Germinal center (tissue), 1 donor: ENCODE results near the gene TRIM50.
"Not testable (repeated sequence)": the region's sequence is repeated elsewhere in the genome, so short reads cannot be mapped to it uniquely, and the experiment has no call there.

ENCODE experiments used
- DNase-seq: peaks from one replicate; pipeline ENCODE4 v3.0.0; 2012; ENCODE audit warnings: mixed read lengths, low spot score

TRIM50 gene

DNA sequence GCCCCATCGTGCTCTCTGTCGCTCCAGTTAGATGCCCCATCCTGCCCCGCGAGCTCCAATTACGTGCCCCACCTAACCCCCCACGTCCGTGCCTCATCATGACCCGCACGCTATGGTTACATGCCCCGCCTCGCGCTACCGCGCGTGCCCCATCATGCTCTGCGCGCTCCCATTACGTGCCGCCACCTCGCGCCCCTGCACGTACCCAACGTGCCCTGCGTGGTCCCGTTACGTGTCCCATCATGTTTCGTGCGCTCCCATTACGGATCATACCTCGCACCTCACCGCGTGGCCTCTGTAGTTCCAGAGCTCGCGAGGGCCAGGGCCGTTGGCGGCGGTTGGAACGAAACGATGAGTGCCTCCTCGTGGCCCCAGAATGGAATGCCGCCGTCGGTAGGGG lies at the start of gene TRIM50, which contains the start of gene FKBP6:
Gene TRIM50 (minus strand): TSS at position 161 of the 400 bp plus-strand sequence. CDS start 3,295 bp downstream, outside the sequence.
Gene FKBP6 (plus strand): TSS at position 240 of the 400 bp plus-strand sequence. CDS start 268 bp downstream, outside the sequence.
- DNase-seq, result not testable (repeated sequence)

GRCh38 chr7:73376671-73377412 lies 49.0 kb upstream of the TRIM50 start:
- no peak for DNase-seq

GRCh38 chr7:73376262-73376661 lies 48.4 kb upstream of the TRIM50 start:
- DNase-seq, result not testable (repeated sequence)

GRCh38 chr7:73373741-73374140 lies 45.9 kb upstream of the TRIM50 start:
- no peak for DNase-seq

DNA sequence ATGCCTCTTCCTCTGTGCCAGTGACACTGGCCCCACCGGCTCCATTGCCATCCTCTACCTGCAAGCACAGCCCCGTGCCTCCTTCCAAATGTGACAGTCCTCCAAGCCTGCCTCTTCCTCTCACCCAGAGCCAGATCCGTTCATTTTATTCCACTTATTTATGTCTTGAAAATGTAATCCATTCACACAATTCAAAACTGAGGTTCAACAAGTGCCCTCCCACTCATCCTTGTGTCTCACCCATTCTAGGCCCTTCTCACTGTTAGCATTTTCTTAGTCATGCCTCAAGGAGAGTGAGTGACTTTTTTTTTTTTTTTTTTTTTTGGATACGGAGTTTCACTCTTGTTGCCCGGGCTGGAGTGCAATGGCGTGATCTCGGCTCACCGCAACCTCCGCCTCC lies 41.7 kb upstream of the TRIM50 start:
- no peak for DNase-seq

GRCh38 chr7:73369009-73369408 lies 41.1 kb upstream of the TRIM50 start:
- DNase-seq, result no peak

GRCh38 chr7:73366990-73367389 lies 39.1 kb upstream of the TRIM50 start:
- no peak for DNase-seq

DNA sequence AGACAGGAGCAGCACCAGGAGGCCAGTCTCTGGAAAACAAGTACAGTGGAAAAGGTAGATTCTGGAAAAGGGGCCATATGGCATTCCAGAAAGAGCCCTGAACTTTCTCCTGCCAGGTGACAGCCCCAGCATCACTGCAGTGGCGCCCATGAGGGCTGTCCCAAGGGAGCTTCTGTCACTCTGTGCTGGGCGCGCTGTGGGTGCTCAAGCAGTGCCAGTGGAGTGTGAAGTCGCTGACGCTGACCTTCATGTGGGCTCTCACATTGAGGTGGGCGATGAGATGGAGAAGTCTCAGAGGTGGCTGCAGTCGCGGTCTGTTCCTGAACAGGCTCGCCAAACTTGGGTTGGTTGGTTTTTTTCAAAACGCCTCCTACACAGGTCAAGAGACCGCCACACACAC lies 38.2 kb upstream of the TRIM50 start:
- DNase-seq, result no peak

DNA sequence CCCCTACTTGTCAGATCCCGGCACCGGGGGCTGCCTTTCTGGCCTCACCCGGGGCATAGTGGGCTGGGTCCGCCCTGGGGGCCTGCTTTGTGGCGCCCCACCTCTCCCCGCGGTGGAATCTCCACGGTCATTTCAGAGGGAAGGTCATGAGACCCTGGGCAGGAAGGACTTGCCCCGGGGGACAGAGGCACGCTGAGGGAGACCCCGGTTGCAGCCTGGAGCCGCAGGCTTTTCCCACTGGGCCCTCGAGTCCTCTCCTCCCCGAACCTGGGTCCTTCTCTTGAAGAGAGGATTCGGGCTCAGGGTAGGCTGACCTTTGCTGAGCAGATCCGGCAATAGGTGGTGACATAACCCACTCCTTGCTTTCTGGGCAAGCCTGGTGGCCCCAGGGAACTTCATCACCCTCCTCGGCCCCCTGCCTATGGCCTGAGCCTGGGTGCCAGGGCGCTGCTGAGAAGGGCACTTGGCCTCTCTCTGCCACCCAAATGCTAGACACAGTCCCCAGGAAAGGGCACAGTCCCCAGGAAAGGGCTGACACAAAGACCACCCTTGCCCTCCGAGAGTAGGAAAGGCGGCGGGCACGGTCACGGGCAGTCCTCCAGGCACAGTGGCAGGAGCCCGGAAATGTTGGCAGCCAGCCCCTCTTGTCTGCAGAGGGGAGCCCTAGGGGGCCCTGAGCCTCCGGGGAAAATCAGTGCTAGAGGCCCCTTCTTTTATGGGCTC lies 36.3 kb upstream of the TRIM50 start:
- no peak for DNase-seq

DNA sequence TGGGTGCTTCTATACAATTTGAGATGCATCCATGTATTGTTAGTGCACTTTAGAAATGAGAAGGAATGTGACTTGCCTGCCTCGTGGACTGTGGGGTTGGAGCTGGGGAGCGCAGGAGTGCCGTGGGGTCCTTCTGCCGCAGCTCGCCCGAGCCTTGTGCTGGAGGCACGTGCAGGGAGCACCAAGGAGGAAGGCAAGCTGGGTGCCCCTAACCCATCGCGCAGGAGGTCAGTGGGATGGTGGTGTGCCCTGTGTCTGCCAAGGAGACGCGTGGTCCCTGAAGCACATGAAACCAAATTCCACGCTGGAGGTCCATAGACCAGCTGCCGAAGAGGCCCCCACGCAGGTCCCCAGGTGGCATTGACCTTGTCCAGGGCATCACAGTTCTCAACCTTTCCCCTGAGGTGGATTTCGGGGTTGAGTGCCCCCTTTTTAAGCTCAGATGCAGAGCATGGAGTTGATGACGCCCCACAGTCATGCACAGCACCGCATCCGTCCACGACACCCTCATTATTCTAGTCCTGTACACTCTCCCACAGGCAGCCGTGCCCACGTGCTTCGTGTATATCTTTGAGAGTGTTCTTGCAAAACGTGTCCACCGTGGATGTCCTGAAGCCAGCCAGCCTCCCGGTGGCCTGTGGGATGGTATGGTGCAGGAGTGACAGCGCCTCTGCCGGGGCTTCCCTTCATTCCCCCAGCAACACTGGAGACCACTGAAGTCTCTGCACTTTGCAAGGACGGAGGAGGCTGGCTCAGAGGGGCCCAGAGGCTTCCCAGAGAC lies 35.5 kb upstream of the TRIM50 start:
- DNase-seq, result no peak

DNA sequence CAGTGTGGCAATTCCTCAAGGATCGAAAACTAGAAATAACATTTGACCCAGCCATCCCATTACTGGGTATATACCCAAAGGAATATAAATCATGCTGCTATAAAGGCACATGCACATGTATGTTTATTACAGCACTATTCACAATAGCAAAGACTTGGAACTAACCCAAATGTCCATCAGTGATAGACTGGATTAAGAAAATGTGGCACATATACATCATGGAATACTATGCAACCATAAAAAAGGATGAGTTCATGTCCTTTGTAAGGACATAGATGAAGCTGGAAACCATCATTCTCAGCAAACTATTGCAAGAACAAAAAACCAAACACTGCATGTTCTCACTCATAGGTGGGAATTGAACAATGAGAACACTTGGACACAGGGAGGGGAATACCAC lies 32.7 kb upstream of the TRIM50 start:
- not testable (repeated sequence) for DNase-seq

GRCh38 chr7:73359746-73360375 lies 32.0 kb upstream of the TRIM50 start:
- DNase-seq, result no peak

DNA sequence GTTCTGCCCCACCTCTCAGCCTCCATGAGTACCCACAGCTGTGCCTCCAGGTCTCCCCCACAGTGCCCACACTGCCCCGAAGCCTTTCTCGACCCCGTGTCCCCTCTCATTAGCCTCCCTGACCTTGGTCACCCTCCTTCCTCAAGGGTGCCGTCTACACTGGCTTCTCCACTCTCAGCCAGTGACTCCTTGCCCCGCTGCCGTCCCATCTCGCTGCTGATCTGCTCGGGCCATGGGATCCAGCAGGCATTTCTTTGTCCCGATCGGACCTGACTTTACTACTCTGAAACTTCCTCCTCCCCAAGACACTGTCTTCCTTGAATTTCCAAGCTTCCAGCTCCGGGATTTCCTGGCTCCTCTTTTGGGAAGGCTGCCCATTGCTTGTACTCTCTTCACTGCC lies 31.4 kb upstream of the TRIM50 start:
- DNase-seq, result no peak

- DNase-seq, result no peak
These were observed 30.9 kb upstream of the TRIM50 start for GRCh38 chr7:73358590-73359275.

- DNase-seq, result no peak
These were observed 28.3 kb upstream of the TRIM50 start for GRCh38 chr7:73356159-73356558.

GRCh38 chr7:73354821-73355220 lies 26.9 kb upstream of the TRIM50 start:
- DNase-seq, result no peak

DNA sequence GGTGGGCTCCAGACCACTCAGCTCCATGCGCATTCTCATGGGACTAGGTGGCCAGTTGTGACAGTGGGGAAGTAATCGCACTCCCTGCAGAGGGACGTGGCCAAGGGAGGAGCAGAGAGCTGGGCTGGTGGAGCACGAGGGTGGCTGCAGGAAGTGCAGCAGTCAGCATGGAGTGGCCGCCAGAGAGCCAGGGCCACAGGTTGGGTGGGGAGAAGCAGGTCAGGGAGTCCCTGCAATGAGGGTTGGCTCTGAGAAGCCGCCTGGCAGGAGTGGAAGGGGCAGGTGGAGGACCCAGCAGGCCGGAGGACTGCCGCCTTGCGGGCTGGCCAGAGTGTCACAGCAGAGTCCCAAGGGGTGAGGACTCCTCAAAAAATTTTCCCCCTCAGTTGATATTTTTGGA lies 26.3 kb upstream of the TRIM50 start:
- no peak for DNase-seq

DNA sequence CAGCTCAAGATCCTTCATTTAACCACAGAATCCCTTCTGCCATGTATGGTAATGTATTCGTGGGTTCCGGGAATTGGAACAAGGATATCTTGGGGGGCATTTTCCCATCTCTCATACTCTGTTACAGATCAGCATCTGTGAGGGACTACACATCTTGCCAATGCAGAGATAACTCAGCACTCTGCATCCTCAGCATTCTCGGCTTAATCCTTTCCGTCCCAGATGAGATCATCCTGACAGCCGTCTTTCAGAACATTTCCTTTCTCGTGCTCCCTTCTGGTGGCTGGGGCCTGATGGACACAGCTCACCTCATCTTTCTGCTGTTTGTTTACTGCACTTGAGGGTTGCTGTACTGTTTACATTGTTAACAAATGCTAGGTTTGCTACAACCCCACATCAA lies 25.4 kb upstream of the TRIM50 start:
- DNase-seq, result no peak

DNA sequence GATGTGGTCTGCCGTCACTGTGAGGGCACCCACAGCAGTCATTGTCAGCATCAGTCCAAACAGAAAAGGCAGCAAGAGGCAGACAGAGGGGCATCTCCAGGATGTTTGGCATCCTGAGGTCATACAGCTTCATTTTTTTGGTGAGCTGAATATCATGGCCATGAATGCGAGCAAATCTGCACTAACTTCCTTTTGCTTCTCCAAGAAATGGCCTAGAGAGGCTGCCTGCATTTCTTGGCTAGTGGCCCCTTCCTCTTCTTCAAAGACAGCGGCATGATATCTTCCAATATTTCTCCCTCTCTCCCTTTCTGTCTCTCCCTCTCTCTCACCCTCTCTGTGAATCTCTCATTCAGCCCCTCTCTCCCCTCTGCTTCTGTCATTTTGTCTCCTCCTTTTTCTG lies 24.9 kb upstream of the TRIM50 start:
- DNase-seq, result no peak

GRCh38 chr7:73351447-73352167 lies 23.7 kb upstream of the TRIM50 start:
- DNase-seq, result no peak
